ENCODE data around the gene SOS2.
"Not testable (repeated sequence)": the region's sequence is repeated elsewhere in the genome, so short reads cannot be mapped to it uniquely, and the experiment has no call there.

SOS2 gene

GRCh38 chr14:50210074-50210473 is 21.3 kb downstream of the SOS2 start:
- H3K27ac Mint-ChIP-seq, result no peak overlapping the region
- DNase-seq (no peak), ATAC-seq (no peak)
- no peaks in the 10 kb centered on the region for H3K9me3 Mint-ChIP-seq
- peaks cover 5% of the 10 kb centered on the region for H3K36me3 Mint-ChIP-seq (ENCODE audit: low read depth)
- no peak overlapping the region for H3K4me3 Mint-ChIP-seq
- peaks cover 4% of the 10 kb centered on the region for H3K4me1 Mint-ChIP-seq
- H3K27me3 Mint-ChIP-seq, result no peaks in the 10 kb centered on the region

DNA sequence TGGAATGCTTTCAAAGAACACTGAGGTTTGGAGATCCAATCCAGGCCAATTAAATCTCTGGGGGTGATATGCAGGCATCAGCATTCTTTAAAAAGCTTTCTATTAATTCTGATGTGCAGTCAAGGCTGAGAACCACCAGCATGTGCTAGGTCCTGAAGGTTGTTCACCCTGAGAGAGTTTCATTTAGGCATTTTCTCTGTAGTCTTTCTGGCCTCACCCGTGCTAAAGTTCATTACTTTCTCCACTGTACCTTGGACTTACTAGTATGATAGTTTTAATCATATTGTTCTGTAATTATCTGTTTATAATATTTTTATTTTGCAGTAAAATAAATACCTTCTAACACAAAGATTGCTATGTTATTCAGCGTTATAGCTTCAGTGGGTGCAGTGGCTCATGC is 32.9 kb downstream of the SOS2 start:
- Mint-ChIP-seq H3K9me3 (no peaks in the 10 kb centered on the region), H3K4me1 (no peaks in the 10 kb centered on the region), H3K36me3 (ENCODE audit: low read depth) (peaks cover 7% of the 10 kb centered on the region), H3K4me3 (no peak overlapping the region), H3K27ac (no peak overlapping the region), H3K27me3 (no peaks in the 10 kb centered on the region)
- ATAC-seq, result no peak
- DNase-seq, result no peak

DNA sequence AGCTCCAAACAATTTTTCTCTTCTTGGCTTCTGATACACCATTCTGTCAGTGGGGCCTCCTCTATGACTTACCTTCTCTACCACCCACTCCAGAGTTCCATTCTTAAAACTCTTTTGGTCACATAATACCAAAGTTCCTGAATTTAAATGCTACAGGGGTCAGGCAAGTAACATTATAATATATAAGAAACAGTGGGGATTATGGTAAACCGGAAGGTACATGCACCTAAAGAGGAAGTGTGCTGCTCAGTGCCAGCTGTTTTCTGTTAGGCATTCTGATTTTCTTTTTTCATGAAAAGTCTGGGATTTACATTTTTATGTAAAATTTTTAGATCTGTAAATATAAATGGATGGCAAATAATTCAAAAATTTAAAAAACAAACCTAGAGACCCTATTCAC is 39.9 kb downstream of the SOS2 start:
- peaks cover 5% of the 10 kb centered on the region for H3K36me3 Mint-ChIP-seq (ENCODE audit: low read depth)
- DNase-seq (no peak), ATAC-seq (no peak)
- H3K4me1 Mint-ChIP-seq, result no peaks in the 10 kb centered on the region
- H3K4me3 Mint-ChIP-seq, result no peak overlapping the region
- H3K27me3 Mint-ChIP-seq, result no peaks in the 10 kb centered on the region
- H3K27ac Mint-ChIP-seq, result no peak overlapping the region
- H3K9me3 Mint-ChIP-seq, result no peaks in the 10 kb centered on the region

- ATAC-seq (no peak), DNase-seq (no peak)
- no peaks in the 10 kb centered on the region for H3K9me3 Mint-ChIP-seq
- peaks cover 3% of the 10 kb centered on the region for H3K36me3 Mint-ChIP-seq (ENCODE audit: low read depth)
- no peak overlapping the region for H3K4me3 Mint-ChIP-seq
- no peaks in the 10 kb centered on the region for H3K4me1 Mint-ChIP-seq
- H3K27me3 Mint-ChIP-seq, result no peaks in the 10 kb centered on the region
- no peak overlapping the region for H3K27ac Mint-ChIP-seq
These were observed 45.3 kb downstream of the SOS2 start for GRCh38 chr14:50186107-50186506.

DNA sequence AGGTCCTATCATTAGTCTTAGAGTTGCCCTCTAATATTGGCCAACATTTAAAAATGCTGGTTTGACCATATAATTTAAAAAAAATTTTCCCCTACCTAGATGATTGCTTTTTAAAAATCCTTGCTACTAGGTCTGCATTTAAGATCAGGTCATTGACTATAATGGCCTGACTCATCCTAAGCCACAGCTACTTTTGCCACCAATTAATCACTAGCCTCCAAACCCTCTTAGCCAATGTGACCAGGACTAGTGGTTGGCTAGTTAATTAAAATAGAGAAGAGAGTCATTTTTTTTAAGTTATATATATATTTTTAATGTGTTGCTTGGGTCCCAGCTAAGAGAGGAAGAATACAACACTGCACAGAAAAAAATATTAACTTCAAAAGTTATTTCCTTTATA is 57.5 kb downstream of the SOS2 start:
- ATAC-seq, result no peak
- no peaks in the 10 kb centered on the region for H3K4me1 Mint-ChIP-seq
- H3K9me3 Mint-ChIP-seq, result no peaks in the 10 kb centered on the region
- peaks cover 12% of the 10 kb centered on the region for H3K36me3 Mint-ChIP-seq (ENCODE audit: low read depth)
- no peak overlapping the region for H3K27ac Mint-ChIP-seq
- no peak overlapping the region for H3K4me3 Mint-ChIP-seq
- DNase-seq, result no peak
- H3K27me3 Mint-ChIP-seq, result no peaks in the 10 kb centered on the region

- Mint-ChIP-seq H3K36me3 (ENCODE audit: low read depth) (peaks cover 6% of the 10 kb centered on the region), H3K9me3 (no peaks in the 10 kb centered on the region), H3K4me1 (no peaks in the 10 kb centered on the region), H3K4me3 (no peak overlapping the region), H3K27me3 (no peaks in the 10 kb centered on the region), H3K27ac (no peak overlapping the region)
- no peak for ATAC-seq
- DNase-seq, result no peak
These were observed 59.5 kb downstream of the SOS2 start for GRCh38 chr14:50171895-50172294.

GRCh38 chr14:50167381-50167780 is 64.0 kb downstream of the SOS2 start:
- H3K9me3 Mint-ChIP-seq; DNase-seq; H3K27me3 Mint-ChIP-seq; H3K36me3 Mint-ChIP-seq (ENCODE audit: low read depth); H3K4me1 Mint-ChIP-seq; H3K4me3 Mint-ChIP-seq; H3K27ac Mint-ChIP-seq; ATAC-seq: not testable (repeated sequence)

- peaks cover 10% of the 10 kb centered on the region for H3K36me3 Mint-ChIP-seq (ENCODE audit: low read depth)
- H3K27ac Mint-ChIP-seq, result no peak overlapping the region
- H3K4me1 Mint-ChIP-seq, result no peaks in the 10 kb centered on the region
- DNase-seq (no peak), ATAC-seq (no peak)
- no peak overlapping the region for H3K4me3 Mint-ChIP-seq
- H3K9me3 Mint-ChIP-seq, result no peaks in the 10 kb centered on the region
- no peaks in the 10 kb centered on the region for H3K27me3 Mint-ChIP-seq
These were observed 75.3 kb downstream of the SOS2 start for GRCh38 chr14:50156111-50156510.

DNA sequence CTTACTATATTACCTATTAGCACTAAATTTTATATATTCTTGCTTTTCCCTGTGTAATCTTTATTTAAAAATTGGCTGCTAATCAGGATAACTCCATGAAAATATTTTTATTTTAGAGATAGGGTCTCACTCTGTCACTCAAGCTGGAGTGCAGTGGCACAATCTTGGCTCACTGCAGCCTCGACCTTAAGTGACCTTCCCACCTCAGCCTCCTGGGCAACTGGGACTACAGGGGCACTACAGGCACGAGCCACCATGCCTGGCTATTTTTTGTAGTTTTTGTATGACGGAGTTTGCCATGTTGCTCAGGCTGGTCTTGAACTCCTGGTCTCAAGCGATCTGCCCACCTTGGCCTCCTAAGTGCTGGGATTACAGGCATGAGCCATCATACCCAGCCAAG is 82.6 kb downstream of the SOS2 start:
- Mint-ChIP-seq H3K27me3 (no peaks in the 10 kb centered on the region), H3K27ac (no peak overlapping the region), H3K4me1 (no peaks in the 10 kb centered on the region), H3K4me3 (no peak overlapping the region), H3K9me3 (no peaks in the 10 kb centered on the region), H3K36me3 (ENCODE audit: low read depth) (peaks cover 8% of the 10 kb centered on the region)
- no peak for DNase-seq
- no peak for ATAC-seq

- DNase-seq (no peak), ATAC-seq (no peak)
- Mint-ChIP-seq H3K4me1 (no peaks in the 10 kb centered on the region), H3K36me3 (ENCODE audit: low read depth) (no peaks in the 10 kb centered on the region), H3K27me3 (no peaks in the 10 kb centered on the region), H3K4me3 (no peak overlapping the region), H3K9me3 (no peaks in the 10 kb centered on the region), H3K27ac (no peak overlapping the region)
These were observed 92.2 kb downstream of the SOS2 start for GRCh38 chr14:50139192-50139591.

DNA sequence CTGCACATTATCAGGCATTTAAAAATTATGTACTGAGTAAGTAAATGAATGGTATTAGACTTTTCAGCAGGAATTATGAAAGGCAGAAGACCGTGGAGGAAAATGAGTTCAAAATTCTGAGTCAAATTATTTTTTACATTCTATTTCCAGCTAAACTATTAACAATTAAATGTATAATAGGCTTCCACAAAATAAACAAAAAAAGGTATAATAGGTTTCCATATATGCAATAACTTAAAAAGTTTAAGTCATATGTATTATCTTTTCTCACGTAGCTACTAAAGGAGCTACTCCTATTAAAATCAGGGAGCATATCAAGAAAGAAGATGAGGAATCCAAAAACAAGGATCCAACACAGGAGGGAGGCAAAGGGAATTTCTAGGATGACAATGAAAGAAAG is 103.6 kb downstream of the SOS2 start:
- H3K36me3 Mint-ChIP-seq (ENCODE audit: low read depth), result peaks cover 28% of the 10 kb centered on the region
- H3K4me1 Mint-ChIP-seq, result no peaks in the 10 kb centered on the region
- DNase-seq, result no peak
- no peaks in the 10 kb centered on the region for H3K9me3 Mint-ChIP-seq
- H3K27ac Mint-ChIP-seq, result no peak overlapping the region
- H3K4me3 Mint-ChIP-seq, result no peak overlapping the region
- H3K27me3 Mint-ChIP-seq, result no peaks in the 10 kb centered on the region
- no peak for ATAC-seq

- Mint-ChIP-seq H3K4me1 (no peaks in the 10 kb centered on the region), H3K4me3 (no peak overlapping the region), H3K27me3 (no peaks in the 10 kb centered on the region), H3K9me3 (no peaks in the 10 kb centered on the region), H3K36me3 (ENCODE audit: low read depth) (peaks cover 16% of the 10 kb centered on the region), H3K27ac (no peak overlapping the region)
- DNase-seq (no peak), ATAC-seq (no peak)
These were observed 108.3 kb downstream of the SOS2 start for GRCh38 chr14:50123062-50123461.

DNA sequence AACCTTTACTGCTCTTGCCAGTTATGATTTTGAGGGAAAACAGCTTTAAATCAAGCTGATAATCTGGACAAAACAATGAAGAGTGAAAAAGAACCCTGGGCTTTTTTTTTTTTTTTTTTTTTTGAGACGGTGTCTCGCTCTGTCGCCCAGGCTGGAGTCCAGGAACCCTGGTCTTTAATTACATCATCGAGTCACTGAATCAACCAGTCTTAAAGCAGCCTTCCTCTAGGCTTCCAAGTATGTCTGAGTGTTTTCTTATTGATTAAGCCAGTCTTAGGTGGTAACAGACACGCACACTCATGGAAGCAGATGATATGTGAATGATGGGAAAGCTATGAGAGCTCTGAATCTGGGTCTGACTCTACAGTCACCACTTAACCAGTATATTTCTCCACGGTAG is 109.1 kb downstream of the SOS2 start:
- Mint-ChIP-seq H3K36me3 (ENCODE audit: low read depth) (peaks cover 16% of the 10 kb centered on the region), H3K27ac (no peak overlapping the region), H3K27me3 (no peaks in the 10 kb centered on the region), H3K4me3 (no peak overlapping the region), H3K9me3 (no peaks in the 10 kb centered on the region), H3K4me1 (no peaks in the 10 kb centered on the region)
- ATAC-seq, result no peak
- no peak for DNase-seq

GRCh38 chr14:50121486-50121885 is 109.9 kb downstream of the SOS2 start:
- no peaks in the 10 kb centered on the region for H3K9me3 Mint-ChIP-seq
- H3K4me3 Mint-ChIP-seq, result no peak overlapping the region
- peaks cover 5% of the 10 kb centered on the region for H3K4me1 Mint-ChIP-seq
- H3K36me3 Mint-ChIP-seq (ENCODE audit: low read depth), result peaks cover 16% of the 10 kb centered on the region
- no peak overlapping the region for H3K27ac Mint-ChIP-seq
- no peaks in the 10 kb centered on the region for H3K27me3 Mint-ChIP-seq
- DNase-seq, result no peak
- no peak for ATAC-seq

DNA sequence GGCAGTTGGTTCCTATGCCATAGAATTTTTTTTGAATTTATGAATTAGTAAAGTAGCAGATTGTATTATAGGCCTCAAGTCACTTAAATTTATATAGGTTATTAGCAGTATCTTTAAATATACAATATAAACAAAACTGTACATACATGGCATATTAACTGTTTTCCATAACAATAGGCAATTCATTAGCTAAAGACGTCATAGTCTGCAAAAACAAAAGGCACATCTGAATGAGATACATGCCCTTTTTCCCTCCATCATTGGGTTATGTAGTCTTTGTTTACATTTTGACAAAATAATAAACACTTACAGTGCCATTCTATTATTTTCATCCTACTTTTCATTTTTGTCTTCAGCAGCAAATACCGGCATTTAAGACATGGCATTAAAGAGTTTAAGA is 113.9 kb downstream of the SOS2 start:
- Mint-ChIP-seq H3K4me1 (peaks cover 34% of the 10 kb centered on the region), H3K36me3 (ENCODE audit: low read depth) (peaks cover 30% of the 10 kb centered on the region), H3K9me3 (no peaks in the 10 kb centered on the region), H3K4me3 (no peak overlapping the region), H3K27ac (no peak overlapping the region), H3K27me3 (no peaks in the 10 kb centered on the region)
- DNase-seq (no peak), ATAC-seq (no peak)

GRCh38 chr14:50116966-50117365 is 114.4 kb downstream of the SOS2 start:
- Mint-ChIP-seq H3K4me1 (peaks cover 38% of the 10 kb centered on the region), H3K9me3 (no peaks in the 10 kb centered on the region), H3K27me3 (no peaks in the 10 kb centered on the region), H3K36me3 (ENCODE audit: low read depth) (peaks cover 32% of the 10 kb centered on the region), H3K4me3 (peak overlapping the region; percentile 95), H3K27ac (peak overlapping the region; percentile 96)
- DNase-seq (no peak), ATAC-seq (no peak)

Data from activated naive CD8-positive, alpha-beta T cell treated with anti-CD3 and anti-CD28 coated beads, Interleukin-2, amount 50 U/mL, for 24 hours (primary cell).